Measurements from ENCODE around the gene ANKS3.

- TF ChIP-seq EZH2 (IDR thresholded peaks at IDR 0.05; ENCODE audit: low read depth) = no peak
- TF ChIP-seq CTCF (conservative IDR thresholded peaks at IDR 0.05) = no peak
Measured at GRCh38 chr16:4696905-4697847, 36.9 kb downstream of the ANKS3 start.
